Endothelial cell (in vitro differentiated cells): ENCODE data around the gene MYL5. TPM values are rescaled to one million over a fixed set of nuclear protein-coding genes. Genes with fewer than 3 reads are reported as not detected.
"Not testable (repeated sequence)": the region's sequence is repeated elsewhere in the genome, so short reads cannot be mapped to it uniquely, and the experiment has no call there.

Source experiments
- DNase-seq: peaks from one replicate; pipeline ENCODE4 v3.0.0; 2021; ENCODE audit warnings: low spot score
- H3K27ac Mint-ChIP-seq: one replicate; pipeline ENCODE4 v1.8.0; 2021; ENCODE audit warnings: mixed read lengths, inconsistent platforms; ENCODE audit not compliant: unreplicated experiment
- H3K27me3 Mint-ChIP-seq: one replicate; pipeline ENCODE4 v1.8.0; 2021; ENCODE audit warnings: mild to moderate bottlenecking, moderate library complexity, mixed read lengths, inconsistent platforms; ENCODE audit not compliant: unreplicated experiment
- H3K36me3 Mint-ChIP-seq: one replicate; pipeline ENCODE4 v1.8.0; 2021; ENCODE audit warnings: mild to moderate bottlenecking, low read depth, mixed read lengths, inconsistent platforms; ENCODE audit not compliant: unreplicated experiment
- H3K4me1 Mint-ChIP-seq: one replicate; pipeline ENCODE4 v1.8.0; 2021; ENCODE audit warnings: mild to moderate bottlenecking, mixed read lengths, inconsistent platforms; ENCODE audit not compliant: unreplicated experiment
- H3K4me3 Mint-ChIP-seq: one replicate; pipeline ENCODE4 v1.8.0; 2021; ENCODE audit warnings: mild to moderate bottlenecking, mixed read lengths, inconsistent platforms; ENCODE audit not compliant: unreplicated experiment
- H3K9me3 Mint-ChIP-seq: one replicate; pipeline ENCODE4 v1.8.0; 2021; ENCODE audit warnings: mixed read lengths, inconsistent platforms; ENCODE audit not compliant: unreplicated experiment
- total RNA-seq: library from RNA; stranded (reverse); fragmentation: NEBNext Ultra II Directional; extraction: Animal tissue kit (Norgen Biotek cat#: 25700); gene quantifications from one replicate; pipeline ENCODE4 v1.2.1, GENCODE V29; 2021; ENCODE audit not compliant: unreplicated experiment
- TF ChIP-seq, protein P1 (sequence below): fragments of 200-600 bp; sonication (generic); IDR thresholded peaks from one replicate; pipeline ENCODE4 v1.5.0; 2021; ENCODE audit warnings: antibody characterized with exemption; ENCODE audit not compliant: unreplicated experiment

The MYL5 gene
- total RNA-seq, 1 donor from 2014 or later = 23.2 TPM

DNA sequence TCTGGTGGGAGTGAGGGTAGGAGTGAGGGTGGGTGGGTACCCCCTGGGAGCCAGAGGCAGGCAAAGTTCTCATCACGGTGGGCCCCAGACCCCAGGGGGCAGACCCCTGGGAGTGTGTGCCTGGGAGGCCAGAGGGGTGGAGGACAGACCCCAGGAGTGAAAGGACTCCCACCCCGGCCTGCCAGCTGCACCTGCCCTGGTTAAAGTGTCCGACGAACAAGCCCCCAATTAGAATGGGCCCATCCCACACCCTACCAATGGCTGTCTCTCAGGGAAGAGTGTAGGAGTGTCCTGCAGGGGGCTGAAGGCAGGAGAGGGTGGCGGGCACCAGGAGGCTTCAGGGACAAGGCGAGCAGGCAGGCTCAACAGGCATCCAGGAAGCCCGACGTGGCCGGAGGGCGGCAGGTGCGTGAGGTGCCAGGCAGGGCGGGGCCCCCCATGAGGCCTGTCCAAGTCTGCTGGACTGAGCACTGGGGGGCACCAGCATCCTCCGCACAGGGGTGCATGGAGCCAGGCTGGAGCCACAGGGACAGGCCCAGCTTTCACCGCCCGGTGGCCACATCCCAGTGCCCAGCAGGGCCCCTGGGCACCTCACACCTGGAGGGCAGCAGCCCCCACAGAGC, 40.3 kb upstream of the MYL5 start:
- no peak for DNase-seq
- H3K9me3 Mint-ChIP-seq = peaks cover 6% of the 10 kb centered on the region

DNA sequence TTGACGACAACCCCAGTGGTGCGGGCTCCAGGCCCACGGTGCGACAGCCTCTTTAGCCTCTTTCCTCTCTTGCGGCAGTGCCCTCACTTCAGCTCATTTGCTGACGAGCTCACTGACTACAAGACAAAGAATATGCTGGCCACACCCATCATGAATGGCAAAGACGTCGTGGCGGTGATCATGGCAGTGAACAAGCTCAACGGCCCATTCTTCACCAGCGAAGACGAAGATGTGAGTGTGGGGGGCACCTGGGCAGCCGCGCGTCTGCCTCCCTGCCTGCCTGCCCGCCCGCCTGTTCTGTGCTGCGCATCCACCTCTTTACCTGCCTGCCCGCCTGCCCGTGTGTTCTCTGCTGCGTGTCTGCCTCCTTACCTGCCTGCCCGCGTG, 39.8 kb upstream of the MYL5 start:
- H3K4me1 Mint-ChIP-seq = no peaks in the 10 kb centered on the region
- no peak for DNase-seq

More for the DNA sequence above, 40.3 kb upstream of the MYL5 start:
- H3K27me3 Mint-ChIP-seq = peaks cover 29% of the 10 kb centered on the region
- no peaks in the 10 kb centered on the region for H3K4me1 Mint-ChIP-seq
- no peak overlapping the region for H3K4me3 Mint-ChIP-seq
- H3K36me3 Mint-ChIP-seq = peaks cover 19% of the 10 kb centered on the region
- H3K27ac Mint-ChIP-seq = no peak overlapping the region
- TF ChIP-seq, protein P1, sequence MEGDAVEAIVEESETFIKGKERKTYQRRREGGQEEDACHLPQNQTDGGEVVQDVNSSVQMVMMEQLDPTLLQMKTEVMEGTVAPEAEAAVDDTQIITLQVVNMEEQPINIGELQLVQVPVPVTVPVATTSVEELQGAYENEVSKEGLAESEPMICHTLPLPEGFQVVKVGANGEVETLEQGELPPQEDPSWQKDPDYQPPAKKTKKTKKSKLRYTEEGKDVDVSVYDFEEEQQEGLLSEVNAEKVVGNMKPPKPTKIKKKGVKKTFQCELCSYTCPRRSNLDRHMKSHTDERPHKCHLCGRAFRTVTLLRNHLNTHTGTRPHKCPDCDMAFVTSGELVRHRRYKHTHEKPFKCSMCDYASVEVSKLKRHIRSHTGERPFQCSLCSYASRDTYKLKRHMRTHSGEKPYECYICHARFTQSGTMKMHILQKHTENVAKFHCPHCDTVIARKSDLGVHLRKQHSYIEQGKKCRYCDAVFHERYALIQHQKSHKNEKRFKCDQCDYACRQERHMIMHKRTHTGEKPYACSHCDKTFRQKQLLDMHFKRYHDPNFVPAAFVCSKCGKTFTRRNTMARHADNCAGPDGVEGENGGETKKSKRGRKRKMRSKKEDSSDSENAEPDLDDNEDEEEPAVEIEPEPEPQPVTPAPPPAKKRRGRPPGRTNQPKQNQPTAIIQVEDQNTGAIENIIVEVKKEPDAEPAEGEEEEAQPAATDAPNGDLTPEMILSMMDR = no peak

DNA sequence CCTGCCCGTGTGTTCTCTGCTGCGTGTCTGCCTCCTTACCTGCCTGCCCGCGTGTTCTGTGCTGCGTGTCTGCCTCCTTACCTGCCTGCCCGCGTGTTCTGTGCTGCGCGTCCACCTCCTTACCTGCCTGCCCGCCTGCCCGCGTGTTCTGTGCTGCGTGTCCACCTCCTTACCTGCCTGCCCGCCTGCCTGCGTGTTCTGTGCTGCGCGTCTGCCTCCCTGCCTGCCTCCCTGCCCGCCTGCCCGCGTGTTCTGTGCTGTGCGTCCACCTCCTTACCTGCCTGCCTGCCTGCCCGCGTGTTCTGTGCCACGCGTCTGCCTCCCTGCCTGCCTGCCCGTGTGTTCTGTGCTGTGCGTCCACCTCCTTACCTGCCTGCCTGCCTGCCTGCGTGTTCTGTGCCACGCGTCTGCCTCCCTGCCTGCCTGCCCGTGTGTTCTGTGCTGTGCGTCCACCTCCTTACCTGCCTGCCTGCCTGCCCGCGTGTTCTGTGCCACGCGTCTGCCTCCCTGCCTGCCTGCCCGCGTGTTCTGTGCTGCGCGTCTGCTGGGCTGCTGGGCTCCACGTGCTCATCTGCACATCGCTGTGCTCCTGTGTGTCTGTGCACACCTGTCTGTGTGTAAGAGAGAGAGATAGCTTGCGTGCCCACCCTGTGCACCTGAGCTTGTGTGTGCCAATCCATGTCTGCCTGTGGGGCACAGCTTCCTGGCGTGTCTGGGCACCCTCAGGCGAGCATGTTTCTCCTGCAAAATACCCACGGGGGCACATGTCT, 39.1 kb upstream of the MYL5 start:
- not testable (repeated sequence) for H3K9me3 Mint-ChIP-seq, H3K4me3 Mint-ChIP-seq, H3K4me1 Mint-ChIP-seq, DNase-seq
- peak overlapping the region; percentile 30 for H3K27ac Mint-ChIP-seq
- peaks cover 29% of the 10 kb centered on the region for H3K27me3 Mint-ChIP-seq
- peaks cover 19% of the 10 kb centered on the region for H3K36me3 Mint-ChIP-seq

More for the DNA sequence above, 39.8 kb upstream of the MYL5 start:
- peaks cover 29% of the 10 kb centered on the region for H3K27me3 Mint-ChIP-seq
- peaks cover 6% of the 10 kb centered on the region for H3K9me3 Mint-ChIP-seq
- TF ChIP-seq, protein P1 = no peak
- peaks cover 19% of the 10 kb centered on the region for H3K36me3 Mint-ChIP-seq
- H3K4me3 Mint-ChIP-seq = no peak overlapping the region
- no peak overlapping the region for H3K27ac Mint-ChIP-seq

DNA sequence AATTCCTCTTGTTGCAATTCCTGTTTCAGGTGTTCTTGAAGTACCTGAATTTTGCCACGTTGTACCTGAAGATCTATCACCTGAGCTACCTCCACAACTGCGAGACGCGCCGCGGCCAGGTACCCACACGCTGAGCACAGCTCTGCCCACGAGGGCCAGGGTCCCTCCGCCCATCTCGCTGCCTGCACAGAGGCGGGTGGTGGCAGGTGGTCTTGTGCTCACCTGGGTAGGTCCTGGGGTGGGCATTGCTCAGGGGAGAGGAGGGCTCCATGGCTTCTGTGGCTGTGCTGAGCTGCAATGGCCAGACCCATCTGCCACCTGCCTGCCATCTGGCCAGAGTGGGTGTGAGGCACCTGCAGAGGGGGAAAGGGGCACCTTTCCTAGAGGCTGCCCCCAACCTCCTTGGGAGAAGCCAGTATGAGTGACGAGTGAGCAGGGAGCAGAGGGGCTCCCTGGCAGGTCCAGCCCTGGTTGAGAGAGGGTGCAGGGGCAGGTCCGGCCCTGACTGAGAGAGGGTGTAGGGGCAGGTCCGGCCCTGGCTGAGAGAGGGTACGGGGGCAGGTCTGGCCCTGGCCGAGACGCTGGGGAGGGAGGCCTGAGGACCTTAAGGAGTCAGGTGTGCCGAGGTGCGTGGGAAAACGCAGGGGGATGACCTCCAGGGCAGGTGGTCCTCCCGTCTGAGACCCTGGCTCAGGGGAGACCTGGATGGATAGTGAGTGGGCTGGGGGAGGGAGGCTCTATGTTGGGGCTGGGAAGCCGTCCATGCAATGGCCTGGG, 38.3 kb upstream of the MYL5 start:
- H3K4me1 Mint-ChIP-seq = no peaks in the 10 kb centered on the region
- H3K9me3 Mint-ChIP-seq = peaks cover 6% of the 10 kb centered on the region
- H3K27ac Mint-ChIP-seq = peak overlapping the region; percentile 30
- TF ChIP-seq, protein P1 = no peak
- H3K27me3 Mint-ChIP-seq = peaks cover 25% of the 10 kb centered on the region
- H3K36me3 Mint-ChIP-seq = peaks cover 15% of the 10 kb centered on the region
- H3K4me3 Mint-ChIP-seq = no peak overlapping the region
- DNase-seq = no peak

DNA sequence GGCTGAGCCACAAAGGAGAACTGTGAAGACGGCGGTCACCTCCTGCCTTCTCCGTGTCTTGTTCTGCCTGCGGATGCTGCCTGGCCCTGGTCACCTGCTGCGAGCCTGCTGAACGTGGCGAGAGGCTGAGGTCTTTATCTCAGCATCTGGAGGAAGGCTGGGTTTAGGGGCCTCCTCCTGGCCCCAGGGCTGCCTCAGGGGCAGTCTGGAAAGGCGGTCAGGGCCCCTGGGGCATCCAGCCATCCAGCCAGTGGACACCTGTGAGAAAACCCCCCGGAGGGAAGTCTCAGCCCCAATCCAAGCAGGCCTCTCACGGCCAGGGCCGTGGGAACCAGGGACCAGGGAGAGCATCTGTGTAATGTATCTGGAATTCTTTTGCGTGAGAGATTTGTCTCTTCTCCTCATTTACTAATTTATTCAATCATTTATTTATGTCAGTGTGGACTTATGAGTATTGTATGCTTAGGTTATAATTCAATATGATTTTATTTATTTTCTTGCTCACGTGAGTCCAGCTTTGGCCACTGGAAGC, 37.6 kb upstream of the MYL5 start:
- peaks cover 18% of the 10 kb centered on the region for H3K27me3 Mint-ChIP-seq
- peaks cover 10% of the 10 kb centered on the region for H3K36me3 Mint-ChIP-seq
- H3K4me3 Mint-ChIP-seq = no peak overlapping the region
- H3K4me1 Mint-ChIP-seq = no peaks in the 10 kb centered on the region
- TF ChIP-seq, protein P1 = no peak
- no peak overlapping the region for H3K27ac Mint-ChIP-seq
- DNase-seq = no peak
- H3K9me3 Mint-ChIP-seq = peaks cover 6% of the 10 kb centered on the region
